Endothelial cell of umbilical vein (primary cell): ENCODE measurements around the gene KLHL35. TPM values are rescaled to one million over a fixed set of nuclear protein-coding genes. Genes with fewer than 3 reads are reported as not detected.

Source experiments
- BruUV-seq: library from RNA; stranded (reverse); fragments of 400-500 nt; replicated peaks from 2 replicates; lab custom pipeline; 2021; lab: Mats Ljungman, UMichigan
- CTCF ChIA-PET: fragments of 300-600, 350-600 bp; sonication (Branson Sonifier 250); formaldehyde crosslinking; loops from one replicate; lab custom pipeline; 2021; ENCODE audit warnings: antibody characterized with exemption, inconsistent platforms; lab: Charles Lee
- POLR2A ChIA-PET: fragments of 300-600, 350-600 bp; sonication (Branson Sonifier 250); formaldehyde crosslinking; loops from one replicate; lab custom pipeline; 2021; ENCODE audit warnings: antibody characterized with exemption, inconsistent platforms; lab: Charles Lee
- DNase-seq: peaks from one replicate; pipeline ENCODE4 v3.0.0-alpha.2; 2011; ENCODE audit warnings: low read depth, low spot score
- FAIRE-seq: peaks from 2 replicates; lab custom pipeline; 2011; peaks lifted over from hg19 to GRCh38; lab: Jason Lieb, UNC
- H2AFZ ChIP-seq: 2 replicates; pipeline ENCODE4 v1.6.0; 2012; ENCODE audit warnings: low read depth, low read length, control low read depth, inconsistent platforms
- H3K27ac ChIP-seq: 2 replicates; pipeline ENCODE4 v1.5.1; 2011; ENCODE audit warnings: low read depth, mild to moderate bottlenecking, control low read depth, low read length, moderate library complexity; ENCODE audit not compliant: insufficient read depth
- H3K27me3 ChIP-seq, 2 experiments: 2 replicates each; pipeline versions ENCODE4 v1.6.0 to v1.6.1; 2011; ENCODE audit warnings: low read length in 2 of 2, mixed read lengths in 1 of 2; ENCODE audit not compliant: control insufficient read depth in 2 of 2, insufficient read depth in 2 of 2
- H3K36me3 ChIP-seq, 2 experiments: 2 replicates in 1 of 2; 3 replicates in 1 of 2; pipeline ENCODE4 v1.5.1; 2011; ENCODE audit warnings: low read length in 2 of 2, mild to moderate bottlenecking in 1 of 2, moderate library complexity in 1 of 2; ENCODE audit not compliant: control insufficient read depth in 2 of 2, insufficient read depth in 2 of 2; ENCODE audit errors: extremely low read depth in 1 of 2
- H3K4me1 ChIP-seq: 3 replicates; pipeline ENCODE4 v1.5.1; 2011; ENCODE audit warnings: mild to moderate bottlenecking, low read length; ENCODE audit not compliant: control insufficient read depth, insufficient read depth; ENCODE audit errors: extremely low read depth
- H3K4me2 ChIP-seq: 2 replicates; pipeline ENCODE4 v1.6.1; 2011; ENCODE audit warnings: low read length, control low read depth, mixed read lengths; ENCODE audit not compliant: insufficient read depth
- H3K4me3 ChIP-seq, 3 experiments: fragments of 200-600 bp in 1 of 3; sonication (generic), shearing (Covaris generic) in 1 of 3; replicated peaks in 1 of 3; 2 replicates each; pipeline ENCODE4 v1.5.1; 2011 to 2016; ENCODE audit warnings: control low read depth in 3 of 3, low read length in 3 of 3, mild to moderate bottlenecking in 2 of 3, inconsistent platforms in 1 of 3, low read depth in 1 of 3, moderate library complexity in 1 of 3; ENCODE audit not compliant: insufficient read depth in 1 of 3
- H3K79me2 ChIP-seq: 2 replicates; pipeline ENCODE4 v1.6.0; 2012; ENCODE audit warnings: low read length, inconsistent platforms; ENCODE audit not compliant: control insufficient read depth, insufficient read depth
- H3K9ac ChIP-seq: replicated peaks from 2 replicates; pipeline ENCODE3; 2011; ENCODE audit warnings: low read length, control low read depth; ENCODE audit not compliant: insufficient read depth; ENCODE audit errors: extremely low read depth
- H3K9me1 ChIP-seq: replicated peaks from 3 replicates; pipeline ENCODE4 v1.6.0; 2011; ENCODE audit warnings: mild to moderate bottlenecking, low read length; ENCODE audit not compliant: control insufficient read depth, insufficient read depth; ENCODE audit errors: extremely low read depth
- H3K9me3 ChIP-seq: replicated peaks from 2 replicates; pipeline ENCODE4 v1.5.1; 2012; ENCODE audit warnings: low read length, inconsistent platforms; ENCODE audit not compliant: control insufficient read depth, insufficient read depth
- H4K20me1 ChIP-seq: replicated peaks from 2 replicates; pipeline ENCODE3; 2011; ENCODE audit warnings: mild to moderate bottlenecking, low read length; ENCODE audit not compliant: control insufficient read depth, insufficient read depth; ENCODE audit errors: extremely low read depth
- CTCF ChIP-seq, 2 donors: IDR thresholded peaks; 1 replicate in 1 of 2; 2 replicates in 1 of 2; pipeline ENCODE4 v1.5.1; 2011; ENCODE audit warnings: low read length in 2 of 2, mild to moderate bottlenecking in 2 of 2, moderate library complexity in 2 of 2, control low read depth in 1 of 2, inconsistent platforms in 1 of 2, low read depth in 1 of 2; ENCODE audit not compliant: insufficient read depth in 1 of 2; ENCODE audit errors: extremely low read depth in 1 of 2
- EZH2 ChIP-seq: IDR thresholded peaks from 2 replicates; pipeline ENCODE4 v1.6.1; 2012; ENCODE audit warnings: borderline replicate concordance, low read depth, mild to moderate bottlenecking, moderate library complexity, low read length, inconsistent platforms; ENCODE audit not compliant: severe bottlenecking
- JUN ChIP-seq: IDR thresholded peaks from 2 replicates; pipeline ENCODE4 v1.6.1; 2011; ENCODE audit warnings: borderline replicate concordance, low read depth; ENCODE audit not compliant: insufficient read length, insufficient read depth
- POLR2A ChIP-seq: IDR thresholded peaks from 2 replicates; pipeline ENCODE4 v1.6.1; 2012; ENCODE audit warnings: low read depth, mild to moderate bottlenecking, control low read depth, low read length
- POLR2AphosphoS5 ChIP-seq: IDR thresholded peaks from 2 replicates; pipeline ENCODE4 v1.6.1; 2012; ENCODE audit warnings: low read depth, mild to moderate bottlenecking, control low read depth, low read length, moderate library complexity; ENCODE audit not compliant: insufficient read depth
- dilution Hi-C: fragments of 300-500 bp; cut with MboI; formaldehyde crosslinking; loops from one replicate; pipeline ENCODE4 v1.15.0; 2019; ENCODE audit warnings: low sequenced_read_pairs; ENCODE audit not compliant: extremely low pct_ligation_motif_present
- intact Hi-C: fragments of 100-400 bp; cut with micrococcal nuclease; formaldehyde crosslinking; loops from one replicate; pipeline ENCODE4 v1.10.0; 2022
- polyA plus RNA-seq, 4 experiments: library from polyadenylated mRNA; depleted of rRNA in 3 of 4; stranded (reverse) in 3 of 4; unstranded in 1 of 4; fragments of >200 nt; gene quantifications; 2 replicates each; pipeline versions ENCODE4 v1.2.1 to v1.2.3, GENCODE V29; 2011 to 2012; ENCODE audit warnings: missing spikeins in 1 of 4
- total RNA-seq: library from RNA; stranded (reverse); gene quantifications from 2 replicates; pipeline ENCODE4 v1.2.3, GENCODE V29; 2021

KLHL35 gene
- total and polyA plus RNA-seq, 2 donors (not counting 3 experiments of a cell fraction or from before 2014, with no cell fraction given) = 0.97 to 2.3 TPM

GRCh38 chr11:75434051-75434450 is 1.0 kb upstream of the KLHL35 start:
- dilution Hi-C loops = no loop called here
- FAIRE-seq = no peak
- CTCF ChIA-PET = interaction anchor here (1.0 to 2.2 kb wide), 5 partner anchors 10 to 95 kb away, joined by 3 to 10 read pairs (median 3); partner anchors contain the start of gene GDPD5

More at GRCh38 chr11:75434051-75434450, 1.0 kb upstream of the KLHL35 start:
- Histone ChIP-seq H3K9ac (no peak overlapping the region), H3K9me3 (no peaks in the 10 kb centered on the region), H3K4me1 (peaks cover 5% of the 10 kb centered on the region), H3K36me3 (peaks cover 0 to 24% of the 10 kb centered on the region in 2 experiments), H3K4me2 (no peak overlapping the region), H3K4me3 (no peak overlapping the region), H2AFZ (no peak overlapping the region), H4K20me1 (no peaks in the 10 kb centered on the region), H3K27ac (no peak overlapping the region), H3K9me1 (no peaks in the 10 kb centered on the region), H3K27me3 (peaks cover 26 to 29% of the 10 kb centered on the region in 2 experiments), H3K79me2 (no peaks in the 10 kb centered on the region)
- POLR2A ChIA-PET = no interaction called here
- no peak for TF ChIP-seq JUN
- no peak for TF ChIP-seq EZH2
- TF ChIP-seq POLR2AphosphoS5 = no peak
- no peak for TF ChIP-seq CTCF (IDR thresholded peaks at IDR 0.05; ENCODE audit: extremely low read depth in 1 of 2, insufficient read depth in 1 of 2, low read depth in 1 of 2, low read length in 2 of 2)
- TF ChIP-seq POLR2A = no peak
- intact Hi-C loops = no loop called here
- DNase-seq = no peak
- BruUV-seq = no TSS peak
